Cardiac fibroblast (primary cell): Measurements from ENCODE around the gene RLN3.

Source experiments
- DNase-seq, 2 donors: peaks; one replicate each; pipeline versions ENCODE4 v3.0.0 to v3.0.0-alpha.2; 2010; ENCODE audit warnings: low read depth in 2 of 2
- H3K4me3 ChIP-seq, 2 donors: replicated peaks in 1 of 2; 1 replicate in 1 of 2; 2 replicates in 1 of 2; pipeline ENCODE4 v1.5.1; 2011; ENCODE audit warnings: low read depth in 2 of 2, low read length in 2 of 2, mild to moderate bottlenecking in 2 of 2, moderate library complexity in 1 of 2
- CTCF ChIP-seq: IDR thresholded peaks from one replicate; pipeline ENCODE4 v1.5.1; 2011; ENCODE audit warnings: low read depth, mild to moderate bottlenecking, low read length, inconsistent platforms

RLN3 gene

GRCh38 chr19:14070268-14071050 lies 42.5 kb downstream of the RLN3 start:
- no peak overlapping the region for H3K4me3 ChIP-seq
- no peak for DNase-seq
- no peak for TF ChIP-seq CTCF

DNA sequence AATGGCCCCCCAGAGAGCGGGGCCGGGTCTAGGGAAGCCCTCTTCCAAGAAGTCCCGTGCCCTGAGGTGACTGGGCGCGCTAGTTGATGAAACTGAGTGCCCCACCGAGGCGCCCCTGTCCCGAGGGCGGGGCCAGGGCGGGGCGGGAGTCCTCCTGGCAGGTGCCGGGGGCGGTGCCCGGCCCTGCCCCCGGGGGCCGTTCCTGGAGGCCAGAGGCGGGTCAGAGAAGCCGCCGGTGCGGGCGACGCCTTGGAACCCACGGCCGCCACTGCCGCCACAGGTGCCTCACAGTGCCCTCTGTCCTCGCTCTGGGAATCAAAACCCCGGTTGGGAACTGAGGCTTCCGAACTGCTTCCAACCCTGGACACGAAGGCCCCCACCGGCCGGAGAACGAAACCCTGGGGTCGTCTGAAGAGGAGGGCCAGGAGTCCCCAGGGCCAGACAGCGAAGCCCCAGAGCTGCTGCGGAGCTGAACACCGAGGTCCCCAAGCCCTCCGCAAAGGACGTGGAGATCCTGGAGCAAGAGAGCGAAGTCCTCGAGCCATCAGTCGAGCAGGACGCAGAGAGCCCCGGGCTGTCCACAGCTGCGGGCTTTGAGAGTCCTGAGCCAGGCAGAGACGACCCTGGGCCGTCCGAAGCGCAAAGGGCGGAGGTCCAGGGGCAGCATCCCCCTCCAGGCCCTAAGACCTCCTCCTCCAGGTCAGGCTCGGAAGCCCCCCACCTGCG lies 44.8 kb downstream of the RLN3 start, which contains the start of gene MISP3:
MISP3 (plus strand) TSS at position 252 of the 726 bp plus-strand sequence. CDS start 524 bp downstream, outside the sequence.
- DNase-seq: peak; percentile 26 to 41
- TF ChIP-seq CTCF: no peak
- peak within 1 kb of the TSS; percentile 62 to 67 for H3K4me3 ChIP-seq

- peak; percentile 1 for TF ChIP-seq CTCF
- H3K4me3 ChIP-seq: peak overlapping the region; percentile 62 to 67
- peak; percentile 78 to 79 for DNase-seq
These were observed 45.4 kb downstream of the RLN3 start for GRCh38 chr19:14073261-14073924.

- DNase-seq: no peak
- no peak for TF ChIP-seq CTCF
- H3K4me3 ChIP-seq: peak overlapping the region; percentile 62 to 67
These were observed 46.2 kb downstream of the RLN3 start for GRCh38 chr19:14073925-14074838.

- H3K4me3 ChIP-seq: no peak overlapping the region
- TF ChIP-seq CTCF: no peak
- peak in 1 of 2 donors; percentile 29 for DNase-seq
These were observed 50.5 kb downstream of the RLN3 start for GRCh38 chr19:14078411-14078810.
